KOPT-K1 (cell line): Measurements from ENCODE around the gene OR7A10.

Experiments used
- H3K27ac ChIP-seq: fragments of 200-600 bp; sonication (generic); 2 replicates; pipeline ENCODE4 v1.5.1; 2016; ENCODE audit warnings: antibody characterized with exemption, mild to moderate bottlenecking, low read depth, low read length; ENCODE audit not compliant: poor library complexity, severe bottlenecking
- H3K36me3 ChIP-seq: fragments of 200-600 bp; sonication (generic); 2 replicates; pipeline ENCODE4 v1.5.1; 2017; ENCODE audit warnings: antibody characterized with exemption, mild to moderate bottlenecking, low read length, moderate library complexity; ENCODE audit not compliant: insufficient read depth
- H3K9me3 ChIP-seq: fragments of 200-600 bp; sonication (generic); 2 replicates; pipeline ENCODE4 v1.5.1; 2017; ENCODE audit warnings: antibody characterized with exemption, low read length, mild to moderate bottlenecking; ENCODE audit not compliant: insufficient read depth, poor library complexity, severe bottlenecking

OR7A10 gene

GRCh38 chr19:14848822-14849221, at the start of gene OR7A10:
OR7A10 (minus strand) TSS chr19:14848922; CDS start chr19:14841877, 7,045 bp downstream.
- Histone ChIP-seq H3K27ac (no peak within 1 kb of the TSS), H3K36me3 (no peaks in the 10 kb centered on the region), H3K9me3 (no peaks in the 10 kb centered on the region)

DNA sequence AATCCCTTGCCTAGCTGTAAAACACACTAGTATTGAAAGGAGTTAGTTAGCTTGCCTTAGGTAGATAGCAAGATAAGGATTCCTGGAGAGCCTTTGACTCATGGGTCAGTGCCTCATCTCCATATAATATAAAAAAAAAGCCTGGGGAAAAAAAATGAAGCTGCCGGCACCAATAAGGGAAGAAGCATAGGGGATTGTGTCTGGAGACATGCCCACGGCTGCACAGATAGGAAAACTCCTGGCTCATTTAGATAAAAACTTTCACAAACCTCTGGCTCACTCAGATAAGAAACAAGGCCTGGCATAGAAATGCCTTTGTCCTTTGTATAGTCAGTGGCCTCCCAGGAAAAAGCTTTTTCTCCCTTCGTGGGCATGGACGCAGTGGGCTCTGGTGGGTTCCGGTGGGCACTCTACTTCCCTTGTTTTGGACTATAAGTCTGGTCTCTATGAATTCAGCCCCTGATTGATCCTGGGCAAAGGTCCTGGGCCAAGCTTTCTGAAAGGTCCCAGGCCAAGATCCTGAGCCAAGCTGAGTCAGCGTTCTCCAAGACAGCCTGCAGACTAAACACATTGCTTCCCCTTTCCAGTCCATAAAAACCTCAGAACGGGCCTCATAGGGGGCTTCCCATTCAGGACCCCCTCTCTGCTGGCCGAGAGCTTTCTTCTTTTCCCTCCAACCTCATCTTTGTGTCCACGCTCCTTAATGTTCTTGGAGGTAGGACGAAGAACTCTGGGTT, 42.1 kb upstream of the OR7A10 start:
- Histone ChIP-seq H3K9me3 (peaks cover 8% of the 10 kb centered on the region), H3K36me3 (no peaks in the 10 kb centered on the region), H3K27ac (no peak overlapping the region)

DNA sequence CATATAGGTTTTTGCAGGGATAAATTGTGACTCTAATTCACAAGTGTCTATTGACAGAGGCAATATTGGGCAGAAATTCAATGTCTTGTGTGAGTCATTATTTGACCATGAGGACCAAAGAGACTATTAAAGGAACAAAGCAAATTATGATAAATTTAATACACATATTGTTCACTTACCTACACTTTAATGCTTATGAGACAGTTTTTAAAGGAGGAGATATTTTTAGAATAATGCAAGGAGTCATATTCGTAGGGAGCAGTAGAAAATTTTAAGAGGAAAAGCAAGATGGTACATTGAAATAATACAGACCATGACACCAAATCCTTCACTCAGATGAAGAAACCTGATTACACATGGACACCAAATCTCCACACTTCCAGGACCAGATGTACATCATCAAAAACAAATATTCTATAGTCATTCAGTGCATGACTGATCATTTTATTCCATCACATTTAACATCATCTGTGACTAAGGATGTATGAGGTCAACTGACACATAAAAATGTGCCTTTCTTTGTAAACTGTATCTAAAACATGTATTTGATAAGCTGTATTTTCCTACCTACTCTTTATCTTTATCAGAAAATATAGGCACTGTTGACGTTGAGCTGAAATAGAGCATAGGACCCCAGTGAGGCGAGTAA, 41.4 kb upstream of the OR7A10 start:
- no peaks in the 10 kb centered on the region for H3K36me3 ChIP-seq
- H3K9me3 ChIP-seq: peaks cover 8% of the 10 kb centered on the region
- no peak overlapping the region for H3K27ac ChIP-seq

DNA sequence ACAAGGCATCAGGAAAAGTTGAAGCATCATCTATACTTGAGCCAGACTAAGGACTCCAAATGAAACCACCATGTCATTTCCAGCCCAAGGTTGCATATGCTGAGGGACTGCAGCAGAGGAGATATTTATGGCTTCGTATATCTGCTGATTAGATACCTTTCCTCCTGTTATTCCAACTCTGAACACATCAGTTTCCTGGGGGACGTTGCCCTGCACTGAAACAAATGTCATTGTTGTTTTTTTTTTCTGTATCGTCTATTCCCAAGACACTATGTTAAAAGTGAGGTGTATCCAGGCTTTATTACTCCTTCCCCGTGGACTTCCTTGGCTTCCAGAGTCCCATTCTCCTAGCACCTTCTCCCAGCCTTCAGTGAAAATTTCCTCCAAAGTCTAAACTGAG, 37.3 kb upstream of the OR7A10 start, which contains the start of gene OR7A17:
TSS of gene OR7A17 (minus strand) at position 101 of the 400 bp plus-strand sequence. CDS start 4,777 bp downstream, outside the sequence.
- Histone ChIP-seq H3K36me3 (no peaks in the 10 kb centered on the region), H3K27ac (no peak within 1 kb of the TSS), H3K9me3 (peaks cover 8% of the 10 kb centered on the region)

- Histone ChIP-seq H3K27ac (no peak overlapping the region), H3K9me3 (no peaks in the 10 kb centered on the region)
Observed at GRCh38 chr19:14871619-14872230, 23.0 kb upstream of the OR7A10 start.

GRCh38 chr19:14868497-14868896, 19.8 kb upstream of the OR7A10 start:
- no peak overlapping the region for H3K27ac ChIP-seq
- no peaks in the 10 kb centered on the region for H3K36me3 ChIP-seq
- H3K9me3 ChIP-seq: no peaks in the 10 kb centered on the region

More at GRCh38 chr19:14871619-14872230, 23.0 kb upstream of the OR7A10 start:
- no peaks in the 10 kb centered on the region for H3K36me3 ChIP-seq

DNA sequence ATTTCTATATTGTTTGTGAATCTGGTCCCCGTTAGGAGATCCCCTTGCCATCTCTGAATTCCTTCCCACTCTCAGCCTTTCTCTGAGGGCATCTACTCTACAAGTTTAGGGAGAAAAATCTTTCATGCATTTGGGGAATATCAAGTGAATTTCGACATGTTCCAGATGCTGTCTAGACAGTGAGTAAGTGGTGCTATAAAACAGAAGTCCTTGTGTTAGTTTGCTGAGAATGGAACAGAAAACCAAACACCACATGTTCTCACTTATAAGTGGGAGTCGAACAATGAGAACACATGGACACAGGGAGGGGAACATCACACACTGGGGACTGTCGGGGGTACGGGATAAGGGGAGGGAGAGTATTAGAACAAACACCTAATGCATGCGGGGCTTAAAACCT, 5.1 kb downstream of the OR7A10 start:
- Histone ChIP-seq H3K27ac (no peak overlapping the region), H3K36me3 (no peaks in the 10 kb centered on the region), H3K9me3 (no peaks in the 10 kb centered on the region)

DNA sequence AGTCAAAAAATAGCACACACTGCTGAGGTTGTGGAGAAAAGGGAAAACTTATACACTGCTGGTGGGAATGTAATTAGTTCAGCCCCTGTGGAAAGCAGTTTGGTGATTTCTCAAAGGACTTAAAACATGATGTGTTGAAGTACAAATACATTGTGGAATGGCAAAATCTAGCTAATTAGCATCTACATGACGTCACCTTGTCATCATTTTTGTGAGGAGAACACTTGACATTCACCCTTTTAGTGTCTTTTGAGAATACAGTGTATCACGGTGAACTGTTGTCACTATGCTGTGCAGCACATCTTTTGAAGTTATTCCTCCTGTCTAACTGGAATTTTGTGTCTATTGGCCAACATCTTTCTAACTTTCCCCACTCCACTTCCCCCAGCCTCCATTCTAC, 5.6 kb downstream of the OR7A10 start:
- Histone ChIP-seq H3K9me3 (no peaks in the 10 kb centered on the region), H3K36me3 (no peaks in the 10 kb centered on the region), H3K27ac (no peak overlapping the region)

DNA sequence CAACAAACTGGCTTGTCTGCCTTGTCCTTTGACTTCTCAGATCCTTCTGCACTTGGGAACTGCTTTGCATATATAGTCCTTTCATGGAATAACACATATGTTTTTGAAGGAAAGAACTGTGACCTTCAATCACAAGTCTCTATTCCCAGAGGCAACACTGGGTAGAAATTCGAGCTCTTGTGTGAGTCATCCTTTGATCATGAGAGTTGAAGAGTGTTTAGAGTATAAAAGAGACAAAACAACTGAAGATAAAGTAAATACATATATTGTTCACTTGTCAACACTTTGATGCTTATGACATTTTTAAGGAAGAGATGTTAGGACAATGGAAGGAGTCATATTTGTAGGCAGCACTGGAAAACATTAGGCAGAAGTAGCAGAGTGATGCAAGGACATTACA, 8.5 kb downstream of the OR7A10 start:
- no peak overlapping the region for H3K27ac ChIP-seq
- no peaks in the 10 kb centered on the region for H3K9me3 ChIP-seq
- no peaks in the 10 kb centered on the region for H3K36me3 ChIP-seq

- H3K27ac ChIP-seq: no peak overlapping the region
Observed at GRCh38 chr19:14837391-14837790, 11.3 kb downstream of the OR7A10 start.

DNA sequence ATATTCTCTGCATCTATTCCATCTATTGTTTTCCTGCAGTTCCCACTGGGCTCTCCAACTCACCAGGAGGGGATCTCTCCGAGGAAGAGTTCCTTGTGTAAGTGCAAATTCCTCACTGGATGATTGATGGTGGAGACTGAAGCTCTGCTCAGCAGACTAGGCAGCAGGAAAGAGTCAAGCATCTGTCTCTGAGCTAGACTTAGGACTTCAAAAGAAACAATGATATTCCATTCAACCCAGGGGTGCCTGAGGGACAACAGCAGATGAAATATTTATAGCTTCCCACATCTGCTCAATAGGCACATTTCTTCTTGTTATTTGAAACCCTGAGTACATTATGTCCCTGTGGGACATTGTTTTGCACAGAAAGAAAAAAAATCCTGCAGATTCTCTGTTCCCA, 13.7 kb downstream of the OR7A10 start, which contains the start of the genes OR7A5 and OR7C1:
TSS of gene OR7A5 (minus strand) at position 175 of the 400 bp plus-strand sequence. CDS start 6,944 bp downstream, outside the sequence.
TSS of gene OR7C1 (minus strand) at position 175 of the 400 bp plus-strand sequence. CDS start 35,049 bp downstream, outside the sequence.
- H3K27ac ChIP-seq: no peak within 1 kb of the TSS
- no peaks in the 10 kb centered on the region for H3K36me3 ChIP-seq
- no peaks in the 10 kb centered on the region for H3K9me3 ChIP-seq

More at GRCh38 chr19:14837391-14837790, 11.3 kb downstream of the OR7A10 start:
- Histone ChIP-seq H3K36me3 (no peaks in the 10 kb centered on the region), H3K9me3 (no peaks in the 10 kb centered on the region)

- Histone ChIP-seq H3K9me3 (peaks cover 2% of the 10 kb centered on the region), H3K27ac (no peak overlapping the region), H3K36me3 (no peaks in the 10 kb centered on the region)
Observed at GRCh38 chr19:14830702-14831101, 18.0 kb downstream of the OR7A10 start.

DNA sequence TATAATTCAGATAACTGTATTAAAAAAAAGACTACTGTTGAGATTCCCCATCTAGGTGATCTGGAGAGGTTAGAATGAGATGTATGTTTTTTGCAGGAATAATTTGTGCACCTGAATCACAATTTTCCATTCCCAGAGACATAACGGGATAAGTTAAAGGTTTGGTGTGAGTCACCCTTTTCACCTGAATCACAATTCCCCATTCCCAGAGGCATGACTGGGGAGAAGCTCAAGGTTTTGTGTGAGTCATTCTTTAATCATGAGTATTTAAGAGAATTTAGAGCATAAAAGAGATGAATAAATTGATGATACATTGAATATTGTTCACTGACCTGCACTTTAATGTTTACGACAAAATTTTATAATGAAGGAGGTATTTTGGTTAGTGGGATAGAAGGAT, 22.7 kb downstream of the OR7A10 start:
- Histone ChIP-seq H3K27ac (no peak overlapping the region), H3K9me3 (peaks cover 6% of the 10 kb centered on the region)

GRCh38 chr19:14821937-14822336, 26.8 kb downstream of the OR7A10 start:
- peaks cover 6% of the 10 kb centered on the region for H3K9me3 ChIP-seq
- no peak overlapping the region for H3K27ac ChIP-seq
- H3K36me3 ChIP-seq: no peaks in the 10 kb centered on the region

More for the DNA sequence above, 22.7 kb downstream of the OR7A10 start:
- no peaks in the 10 kb centered on the region for H3K36me3 ChIP-seq

GRCh38 chr19:14818588-14818987, 30.1 kb downstream of the OR7A10 start:
- H3K27ac ChIP-seq: no peak overlapping the region
- no peaks in the 10 kb centered on the region for H3K9me3 ChIP-seq
- no peaks in the 10 kb centered on the region for H3K36me3 ChIP-seq
